Measurements from ENCODE around the gene UBL7.
A peak's percentile ranks its signal among the peaks of the same experiment; 100 is the strongest.

Gene UBL7

DNA sequence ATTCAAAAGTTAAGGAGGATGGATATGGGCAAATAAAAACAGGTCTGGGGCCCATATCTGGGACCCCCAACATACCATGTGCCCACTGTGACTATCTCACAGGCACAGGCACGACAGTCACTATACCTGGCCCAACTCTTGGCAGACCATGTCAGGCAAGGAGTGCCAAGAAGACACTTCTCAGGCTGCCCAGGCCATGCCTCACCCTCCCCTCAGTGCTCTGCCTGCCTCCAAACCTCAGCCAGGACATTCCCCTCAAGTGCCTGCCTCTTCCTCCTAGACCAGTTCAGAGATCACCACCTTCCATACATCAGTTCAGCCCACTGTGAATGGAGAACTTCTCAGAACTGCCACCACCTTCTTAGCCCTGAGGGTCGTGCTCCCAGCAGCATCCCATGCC lies 22.8 kb downstream of the UBL7 start:
- no peak for DNase-seq

DNA sequence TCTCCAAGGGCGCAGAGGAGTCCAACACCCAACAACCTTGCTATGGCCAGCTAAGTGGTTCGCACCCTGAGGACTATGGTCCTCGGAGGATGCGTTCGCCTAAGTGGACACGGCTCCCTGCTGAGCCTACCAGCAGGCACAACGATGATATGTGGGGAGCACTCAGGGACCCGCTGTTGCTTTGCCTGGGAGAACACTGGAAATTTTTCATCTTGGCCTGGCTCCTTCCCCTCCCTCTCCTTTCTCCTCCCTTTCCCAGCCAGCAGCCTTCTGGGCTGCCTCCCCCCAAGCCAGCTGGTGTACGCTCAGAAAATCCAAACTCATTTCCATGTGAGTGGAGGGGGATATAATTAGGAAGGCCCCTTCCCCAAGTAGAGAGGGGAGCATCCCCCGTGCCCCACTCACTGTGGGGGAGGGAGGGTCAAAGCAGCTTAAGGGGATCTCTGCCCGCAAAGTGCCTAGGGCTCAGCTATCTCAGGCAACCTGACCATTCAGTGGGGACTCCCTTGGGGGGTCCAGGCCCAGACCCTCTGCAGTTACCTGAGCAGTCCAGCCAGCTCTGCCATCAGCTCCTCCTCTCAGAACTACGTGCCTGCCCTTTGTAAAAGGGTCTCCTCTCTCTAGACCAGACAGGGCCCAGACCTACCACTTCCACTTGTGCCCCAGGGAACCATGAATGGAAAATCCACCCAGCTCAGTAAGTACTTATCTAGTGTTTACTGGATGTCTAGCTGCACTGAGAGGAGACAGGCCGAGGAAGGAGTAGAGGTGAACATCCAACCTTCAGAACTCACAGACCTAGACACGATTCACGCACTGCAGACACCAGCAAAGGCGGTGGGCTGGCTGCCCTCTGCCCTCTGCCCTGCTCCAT lies 26.5 kb downstream of the UBL7 start:
- DNase-seq = no peak

DNA sequence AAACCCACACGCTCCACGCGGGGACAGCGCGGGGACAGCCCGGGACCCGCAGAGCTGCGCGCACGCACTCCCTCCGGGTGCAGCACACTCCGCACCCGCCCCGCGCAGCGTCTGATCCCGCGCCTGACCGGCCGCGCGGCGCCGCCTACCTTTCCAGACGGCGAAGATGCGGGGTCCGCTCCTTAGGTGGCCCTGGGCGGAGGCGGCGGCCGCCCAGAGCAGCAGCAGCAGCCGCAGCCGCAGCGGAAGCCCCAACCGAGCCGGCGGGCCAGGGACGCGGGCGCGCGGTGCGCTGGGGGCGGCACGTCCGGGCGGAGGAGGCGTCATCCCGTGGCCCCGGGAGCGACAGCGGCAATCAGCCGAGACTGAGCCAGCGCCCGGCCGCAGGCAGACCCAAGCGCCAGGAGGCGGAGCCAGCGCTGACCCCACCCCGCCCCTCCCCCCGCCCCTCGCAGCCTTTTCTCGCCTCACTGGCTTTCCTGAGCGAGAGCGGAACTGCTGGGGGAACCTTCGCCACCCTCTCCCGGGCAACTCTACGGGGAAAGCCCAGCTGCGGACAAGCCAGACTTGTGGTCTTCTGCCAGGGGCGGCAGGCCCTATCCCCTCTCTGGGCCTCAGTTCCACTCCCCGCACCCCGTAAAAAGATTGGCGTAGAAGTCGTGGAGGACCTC lies 27.2 kb downstream of the UBL7 start, which contains the start of gene SEMA7A:
Gene SEMA7A (minus strand): TSS at position 367 of the 671 bp plus-strand sequence. CDS start 40 bp downstream, at position 327.
- peak; percentile 92 for DNase-seq

DNA sequence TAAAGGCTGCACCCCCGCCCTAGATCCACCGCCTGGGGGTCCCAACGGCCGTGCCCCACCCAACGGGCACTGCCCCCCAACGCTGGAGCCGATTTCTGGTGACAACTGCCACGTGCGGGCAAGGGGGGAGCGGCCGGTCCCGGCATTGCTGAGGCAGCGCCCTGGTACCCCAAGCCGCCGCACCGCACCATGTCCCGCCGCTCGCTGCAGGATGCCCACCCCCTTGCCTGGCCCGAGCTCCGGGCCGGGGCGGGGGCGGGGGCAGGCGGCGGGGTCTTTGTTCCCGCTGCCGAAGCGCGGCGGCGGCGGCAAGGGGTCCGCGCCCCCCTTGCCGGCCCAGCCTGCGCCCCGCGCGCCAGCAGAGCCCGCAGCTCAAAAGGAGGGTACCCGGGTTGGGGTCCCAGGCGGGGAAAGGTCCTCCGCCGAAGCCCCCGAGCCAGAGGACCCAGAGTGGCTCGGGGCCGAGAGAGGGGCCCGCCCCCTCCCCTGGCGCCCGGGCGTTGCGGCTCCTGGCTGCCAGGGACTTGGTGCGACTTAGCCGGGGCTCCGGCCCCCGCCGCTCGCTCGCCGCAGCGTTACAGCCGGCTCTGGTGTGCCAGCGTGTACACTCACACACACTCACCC lies 27.9 kb downstream of the UBL7 start:
- no peak for DNase-seq

DNA sequence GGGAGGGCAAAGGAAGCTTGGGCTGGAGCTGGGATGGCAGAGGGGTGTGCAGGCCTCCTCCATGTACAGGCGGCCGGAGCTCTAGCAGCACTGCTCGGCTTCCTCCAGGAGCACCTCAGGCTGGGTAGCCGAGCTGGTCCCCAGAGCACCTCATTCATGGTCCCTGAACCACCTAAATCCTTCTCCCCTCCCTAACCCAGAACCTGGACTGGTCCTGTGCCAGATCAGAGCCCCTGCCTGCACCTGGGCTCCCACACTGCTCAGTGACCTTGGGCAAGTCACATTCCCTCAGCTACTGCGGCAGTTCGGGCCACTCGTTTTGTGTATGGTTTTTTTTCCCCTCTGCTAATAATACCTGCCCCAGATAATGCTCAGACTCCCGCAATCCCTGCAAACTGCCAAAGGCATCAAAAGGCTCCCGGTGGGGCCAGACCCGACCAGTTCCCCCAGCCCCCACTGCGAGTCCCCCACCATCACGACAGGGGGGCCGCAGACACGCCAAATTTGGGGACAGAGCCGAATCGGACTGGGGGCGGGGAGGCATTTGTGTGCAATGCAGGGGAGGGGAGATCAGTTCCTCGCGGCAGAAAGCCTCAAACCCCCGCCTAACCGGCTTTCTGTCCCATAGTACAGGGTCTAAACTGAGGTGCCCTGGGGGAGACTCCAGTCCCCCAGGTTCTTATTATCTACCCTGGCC lies 28.5 kb downstream of the UBL7 start:
- peak; percentile 68 for DNase-seq

DNA sequence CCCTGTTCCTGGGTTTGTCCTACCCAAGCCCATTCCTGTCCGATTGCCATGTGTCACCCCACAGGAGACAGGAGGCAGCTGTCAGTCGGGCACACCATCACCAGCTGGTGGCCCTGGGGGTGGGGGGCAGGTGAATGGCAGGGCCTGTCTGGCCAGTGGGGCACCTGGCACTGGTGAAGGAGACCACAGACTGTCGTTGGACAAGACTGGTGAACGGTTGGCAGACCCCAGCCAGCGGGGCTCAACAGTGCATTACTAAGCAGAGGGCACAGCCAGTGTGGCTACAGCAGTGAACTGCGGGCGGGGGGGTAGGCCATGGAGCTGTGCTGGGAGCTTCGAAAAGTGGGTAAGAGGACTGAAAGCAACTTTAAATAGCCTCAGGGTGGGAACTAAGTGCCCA lies 29.3 kb downstream of the UBL7 start:
- no peak for DNase-seq

DNA sequence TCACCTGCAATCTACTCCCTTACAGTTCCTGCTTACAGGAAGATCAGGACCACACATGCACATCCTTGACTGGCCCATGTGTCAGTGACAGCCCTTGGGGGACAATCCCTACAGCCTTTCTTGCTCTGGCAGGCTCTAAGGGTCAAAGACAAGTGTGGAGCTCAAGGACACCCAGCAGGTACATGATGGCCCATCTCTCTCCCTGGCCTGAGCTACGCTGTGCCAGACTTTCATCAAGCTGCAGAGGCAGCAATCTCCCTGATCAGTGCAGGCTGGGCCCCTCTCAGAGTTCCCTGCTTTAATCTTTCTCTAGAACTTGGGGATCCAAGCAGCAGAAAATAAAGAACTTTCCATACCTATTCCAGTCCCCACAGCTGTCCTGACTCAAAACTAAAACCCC lies 29.8 kb downstream of the UBL7 start:
- no peak for DNase-seq

DNA sequence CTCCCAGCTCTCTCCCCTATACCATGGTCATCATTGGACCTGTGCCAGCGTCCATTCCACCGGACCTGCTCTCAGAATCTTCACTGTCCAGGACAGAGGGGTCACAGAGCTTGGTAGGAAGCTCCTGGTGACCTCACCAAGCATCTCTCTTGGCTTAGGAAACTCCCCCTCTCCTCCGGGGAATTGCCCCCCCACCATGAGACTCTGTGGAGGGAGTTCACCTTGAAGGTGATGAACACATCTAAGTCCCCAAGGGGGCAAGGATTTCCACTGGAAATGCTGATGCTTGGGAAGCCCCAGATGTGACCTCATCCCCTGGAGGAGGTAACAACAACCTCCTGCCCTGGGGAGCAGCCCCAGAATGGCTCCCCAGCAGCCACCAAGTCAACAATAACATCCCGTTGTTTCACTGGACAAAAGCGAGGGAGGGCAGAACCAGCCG lies 30.4 kb downstream of the UBL7 start:
- no peak for DNase-seq

DNA sequence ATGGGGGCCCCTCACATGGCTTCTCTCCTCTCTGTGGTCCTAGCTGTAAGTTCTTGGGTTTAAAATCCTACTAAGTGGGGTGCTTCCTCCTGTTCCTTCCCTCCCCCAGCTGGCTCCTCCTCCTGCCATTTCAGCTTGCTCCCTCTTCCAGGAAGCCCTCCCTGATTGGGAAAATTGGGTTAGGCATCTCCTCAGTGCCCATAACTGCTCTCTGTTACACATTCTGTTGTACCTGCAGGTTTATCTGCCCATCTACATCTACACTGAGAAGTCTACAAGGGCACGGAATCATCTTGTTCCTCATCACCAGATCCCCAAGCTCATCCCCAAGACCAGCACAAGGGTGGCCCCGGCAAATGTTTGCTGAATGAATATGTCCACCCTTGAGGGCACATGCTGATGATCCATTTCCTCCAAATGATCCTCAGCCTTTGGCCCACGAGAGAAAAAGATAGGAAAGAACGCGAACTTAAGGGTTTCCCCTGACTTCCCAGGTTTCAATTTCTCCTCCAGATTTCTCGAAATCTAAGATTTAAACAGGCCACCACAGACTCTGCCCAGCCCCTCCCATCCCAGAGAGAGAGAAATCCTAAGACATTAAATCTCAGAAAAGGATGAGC lies 31.1 kb downstream of the UBL7 start:
- DNase-seq = no peak

DNA sequence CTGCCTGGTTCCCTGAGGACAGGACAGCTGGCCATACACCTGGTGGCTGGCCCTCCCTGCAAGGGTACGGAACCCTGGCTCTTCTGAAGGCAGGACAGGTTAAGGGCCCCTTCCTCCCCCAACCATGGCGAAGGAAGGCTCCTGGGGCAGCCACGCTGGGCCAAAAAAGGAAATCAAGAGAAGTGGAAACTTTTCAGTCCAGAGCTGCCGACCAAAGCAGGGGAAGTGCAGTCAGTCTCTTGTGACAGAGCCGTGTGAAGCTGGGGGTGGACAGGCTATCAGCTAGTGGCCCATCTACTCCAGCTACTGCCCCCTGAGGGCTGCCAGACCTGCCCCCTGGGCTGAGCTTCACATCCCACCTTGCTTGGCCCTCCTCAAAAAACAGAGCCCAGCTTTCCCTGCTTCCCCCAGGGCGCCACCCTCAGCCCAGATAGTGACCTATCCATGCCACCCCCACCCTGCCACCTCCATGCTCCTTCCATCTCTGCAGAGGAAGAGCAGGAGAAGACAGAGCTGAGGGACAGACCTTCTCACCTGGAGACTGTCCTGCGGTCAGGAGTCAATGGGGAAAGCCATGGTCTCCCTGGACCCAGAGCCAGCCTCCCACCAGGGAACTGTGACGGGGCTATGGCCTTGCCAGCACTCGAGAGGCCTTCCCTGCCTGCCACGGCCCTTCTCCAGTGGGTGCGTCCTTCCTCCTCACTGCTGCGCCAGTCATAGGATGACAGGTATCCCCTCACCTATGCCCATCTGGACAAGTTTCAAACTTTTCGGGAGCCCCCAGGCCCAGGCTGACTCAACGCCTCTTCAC lies 31.8 kb downstream of the UBL7 start:
- DNase-seq = no peak

DNA sequence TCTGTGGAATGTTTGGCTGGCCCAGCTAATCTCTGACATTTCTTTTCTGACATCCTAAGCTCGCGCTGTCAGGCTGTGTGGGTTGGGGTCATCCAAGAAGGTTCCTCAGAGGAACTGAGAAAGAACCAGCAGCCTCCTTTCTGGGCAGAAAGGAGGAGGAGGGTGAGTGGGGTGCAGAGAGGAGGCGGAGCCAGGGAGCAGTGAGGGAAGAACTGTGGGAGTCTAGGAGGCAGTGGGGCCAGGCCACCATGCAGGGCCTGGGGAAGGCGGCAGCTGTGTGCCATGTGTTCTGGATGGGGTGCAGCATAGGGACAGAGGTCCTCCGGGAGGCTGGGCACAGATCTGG lies 32.5 kb downstream of the UBL7 start:
- DNase-seq = no peak

DNA sequence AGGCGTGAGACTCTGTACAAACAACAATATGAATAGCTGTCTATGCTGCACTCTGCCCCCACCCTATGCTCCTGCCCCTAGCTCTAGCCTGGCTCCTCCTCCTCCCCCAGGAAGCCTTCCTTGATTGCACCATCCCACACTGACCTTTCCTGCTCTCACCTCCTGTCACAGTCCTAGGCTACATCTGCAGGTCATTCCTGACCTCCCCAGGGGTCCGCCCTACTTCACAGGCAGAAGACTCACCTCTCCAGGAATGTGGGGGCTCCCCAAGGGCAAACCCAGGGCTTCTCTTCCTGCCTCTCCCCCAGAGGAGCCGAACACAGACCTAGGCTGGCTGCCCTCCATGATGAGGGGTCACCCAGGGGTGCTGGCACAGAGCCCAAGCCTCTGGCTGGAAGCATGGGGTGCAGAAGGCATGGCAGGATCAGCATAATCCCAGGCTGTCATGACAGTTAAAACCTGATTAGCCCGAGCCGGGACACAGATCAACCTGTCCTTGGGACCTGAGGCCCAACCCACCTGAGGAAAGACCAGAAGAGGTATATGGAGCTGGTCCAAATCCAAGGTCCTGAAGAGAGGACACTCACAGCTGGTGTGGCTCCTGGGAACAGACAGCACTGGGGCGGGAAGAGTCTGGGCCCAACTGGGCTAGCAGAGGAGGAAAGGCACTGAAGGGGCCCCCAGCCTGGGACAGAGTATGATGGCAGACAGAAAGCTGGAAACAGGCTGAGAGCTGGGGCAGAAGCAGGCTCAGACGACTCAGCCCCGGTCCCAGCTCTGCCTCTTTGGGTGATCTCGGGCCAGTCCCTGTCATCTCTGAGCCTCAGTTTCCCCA lies 33.1 kb downstream of the UBL7 start:
- no peak for DNase-seq

DNA sequence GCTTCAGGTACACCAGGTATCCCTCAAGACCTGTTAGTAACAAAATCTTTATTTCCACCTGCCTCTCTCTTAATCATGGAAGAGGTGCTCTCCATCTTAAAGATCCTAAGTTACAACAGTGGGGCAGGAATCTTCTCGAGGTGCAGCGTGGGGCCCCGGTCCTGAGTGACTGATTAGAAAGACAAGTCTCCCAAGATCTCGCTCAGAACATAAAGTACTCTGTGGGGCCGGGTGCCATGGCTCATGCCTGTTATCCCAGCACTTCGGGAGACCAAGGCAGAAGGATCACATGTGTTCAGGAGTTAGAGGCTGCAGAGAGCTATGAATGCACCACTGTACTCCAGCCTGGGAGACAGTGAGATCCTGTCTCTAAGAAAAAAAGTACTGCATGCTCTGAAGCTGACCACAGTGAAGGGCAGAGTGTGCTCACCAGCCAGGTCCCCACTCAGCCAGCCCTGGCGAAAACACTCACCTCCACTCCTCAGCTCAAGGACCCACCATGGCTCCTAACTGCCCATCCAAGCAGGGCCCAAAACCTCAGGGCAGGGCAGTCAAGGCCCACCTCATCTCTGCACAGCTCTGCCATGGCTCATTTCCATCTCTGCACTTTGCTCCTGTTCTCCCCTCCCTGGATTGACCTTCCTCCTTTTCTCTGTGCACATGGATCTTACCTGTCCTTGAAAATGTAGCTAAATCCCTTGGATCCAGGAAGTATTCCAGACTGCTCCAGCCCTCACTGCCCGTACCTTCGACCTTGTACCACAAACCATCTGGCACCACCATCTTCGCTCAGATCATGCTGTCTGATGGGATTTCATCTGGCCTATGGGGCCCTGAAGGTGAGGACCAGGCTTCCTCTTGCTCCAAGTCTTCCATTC lies 34.3 kb downstream of the UBL7 start:
- no peak for DNase-seq

DNA sequence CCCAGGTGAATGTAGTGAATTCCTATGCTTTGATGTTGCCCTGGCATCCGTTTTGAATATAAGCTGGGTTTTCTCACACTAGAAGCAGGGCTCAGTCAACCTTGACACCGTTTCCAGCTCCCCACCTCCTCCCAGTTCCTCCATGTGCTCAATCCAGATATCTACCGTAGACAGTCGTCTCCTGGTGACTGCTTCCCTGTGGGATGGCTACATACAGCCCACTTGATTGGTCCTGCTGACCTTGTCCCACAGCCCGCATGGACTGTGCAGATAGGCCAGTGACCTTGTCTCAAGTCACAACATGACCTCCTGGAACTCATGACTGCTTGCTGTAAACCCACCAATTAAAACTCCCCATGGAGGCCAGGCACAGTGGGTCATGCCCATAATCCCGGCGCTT lies 35.3 kb downstream of the UBL7 start:
- no peak for DNase-seq

DNA sequence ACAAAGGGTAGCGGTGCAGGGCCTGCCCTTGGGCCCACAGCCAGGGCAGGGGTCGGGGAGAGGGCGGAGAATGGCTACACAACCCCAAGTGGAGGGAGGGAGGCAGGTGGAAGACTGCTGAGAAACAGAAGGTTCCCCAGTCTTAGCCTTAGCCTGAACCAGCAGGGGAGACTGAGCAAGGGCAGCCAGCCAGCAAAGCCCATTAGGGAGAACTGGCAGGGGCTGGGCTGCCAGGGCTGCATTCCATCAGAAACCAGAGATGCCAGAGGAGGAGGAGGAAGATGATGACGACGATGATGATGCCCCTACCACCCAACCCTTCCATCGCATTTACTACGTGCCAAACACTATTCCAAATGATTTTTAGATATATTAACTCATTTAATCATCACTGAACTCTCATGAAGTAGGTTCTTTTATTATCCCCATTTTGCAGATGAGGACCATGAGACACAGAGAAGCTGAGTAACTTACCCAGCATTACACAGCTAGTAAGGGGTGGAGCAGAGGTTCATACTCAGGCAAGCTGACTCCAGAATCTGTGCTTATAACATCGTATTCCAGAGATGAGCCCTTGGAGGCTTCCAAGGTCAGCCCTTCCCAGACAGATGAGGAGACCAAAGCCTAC lies 35.9 kb downstream of the UBL7 start:
- DNase-seq = no peak

DNA sequence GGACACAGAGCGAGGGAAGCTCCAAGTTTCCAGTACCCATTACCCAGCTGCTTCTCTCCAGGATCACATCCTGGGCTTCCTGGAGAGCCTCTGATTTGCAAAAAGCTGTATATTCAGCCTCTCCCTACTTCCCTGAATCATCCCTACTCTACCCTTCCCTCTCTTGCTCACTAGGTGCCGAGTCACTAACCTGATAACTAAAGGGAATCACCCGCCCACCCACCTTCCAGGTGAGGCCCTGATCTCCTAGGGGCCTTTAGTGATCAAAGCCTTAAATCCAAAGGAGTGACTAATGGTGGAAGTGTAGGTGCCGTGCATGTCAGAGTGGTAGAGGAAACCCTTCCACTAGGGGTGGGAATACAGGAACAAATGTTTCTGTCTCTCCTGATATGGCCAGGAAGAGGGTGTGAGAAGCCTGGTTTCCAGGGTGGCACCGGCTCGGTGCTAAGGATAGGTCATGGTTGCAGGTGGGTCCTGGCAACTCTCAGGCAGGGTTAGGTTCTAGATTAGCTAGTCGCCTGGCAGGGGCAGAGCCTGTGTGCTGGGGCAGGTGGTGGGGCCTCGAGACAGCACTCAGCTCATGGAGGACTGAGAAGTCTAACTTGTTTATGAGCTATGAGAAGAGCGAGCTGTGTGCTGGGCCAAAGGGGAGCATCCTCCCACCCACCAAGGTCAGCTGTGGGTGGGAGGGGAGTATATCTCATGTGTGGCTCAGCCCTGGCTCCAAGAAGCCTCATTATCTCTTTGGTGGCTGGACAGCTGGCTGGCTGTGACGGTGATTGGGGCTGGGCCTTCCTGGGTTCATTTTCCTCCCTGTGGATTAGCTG lies 37.3 kb downstream of the UBL7 start:
- DNase-seq = no peak

DNA sequence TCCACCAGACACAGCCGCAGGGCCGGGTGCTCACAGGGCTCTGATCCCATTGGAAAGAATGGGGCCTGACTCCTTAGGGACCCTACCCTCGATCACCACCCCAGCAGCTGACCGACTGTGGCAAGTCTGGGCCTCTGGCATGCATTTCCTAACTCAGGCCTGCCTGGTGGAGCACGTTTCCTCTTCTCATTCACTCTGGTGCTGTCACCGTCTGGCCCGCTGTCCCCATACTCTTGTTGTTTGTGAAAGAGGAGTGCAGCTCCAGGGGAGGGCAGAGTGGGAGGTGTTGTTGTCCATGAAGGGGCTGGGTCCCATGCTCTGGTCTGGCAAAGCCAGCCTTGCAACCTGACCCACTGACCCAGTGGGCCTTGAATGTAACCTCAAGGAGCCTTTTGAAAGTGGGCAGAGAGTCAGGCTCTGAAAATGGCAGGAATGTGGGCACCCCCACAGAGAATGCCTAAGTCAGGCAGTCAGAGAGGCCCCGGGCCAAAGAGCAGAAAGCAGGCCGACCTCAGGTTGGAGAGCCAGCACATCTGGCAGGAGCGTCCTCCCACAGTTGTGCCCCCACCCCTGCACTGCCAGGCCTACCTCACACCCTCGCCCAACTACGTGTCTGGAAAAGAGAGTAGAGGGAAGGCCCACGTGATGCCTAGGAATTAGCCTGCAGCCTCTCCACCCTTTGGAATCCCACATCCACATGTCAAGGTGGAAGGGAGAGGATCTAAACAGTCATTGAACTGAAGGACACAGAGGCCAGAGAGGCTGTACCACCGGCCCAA lies 38.1 kb downstream of the UBL7 start:
- no peak for DNase-seq

DNA sequence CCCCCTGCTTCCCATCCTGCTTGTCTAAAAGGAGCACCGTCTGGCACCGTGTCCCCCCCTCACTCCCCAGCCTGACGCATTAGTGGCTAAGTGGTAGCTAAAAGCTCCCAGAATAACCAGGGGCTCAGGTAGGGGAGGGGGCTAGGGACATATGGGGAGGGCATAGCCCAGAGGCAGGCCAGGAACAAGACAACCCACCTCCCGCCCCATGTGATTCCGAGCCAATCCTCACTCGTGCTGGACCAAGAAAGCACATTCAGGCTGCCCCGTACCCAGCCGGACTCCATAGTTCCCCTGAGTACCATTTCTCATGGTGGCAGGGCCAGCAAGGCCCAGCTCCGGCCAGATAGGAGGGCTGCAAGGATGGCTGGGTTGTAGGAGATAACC lies 38.7 kb downstream of the UBL7 start:
- no peak for DNase-seq

All from activated CD8-positive, alpha-beta memory T cell treated with anti-CD3 and anti-CD28 coated beads for 24 hours (primary cell).